NCI-H187 (cell line): ENCODE data around the gene FXR2.

ENCODE experiments used
- DNase-seq, 2 experiments: peaks; one replicate each; lab custom pipeline; 2025; lab: John Stamatoyannopoulos, UW

The FXR2 gene

DNA sequence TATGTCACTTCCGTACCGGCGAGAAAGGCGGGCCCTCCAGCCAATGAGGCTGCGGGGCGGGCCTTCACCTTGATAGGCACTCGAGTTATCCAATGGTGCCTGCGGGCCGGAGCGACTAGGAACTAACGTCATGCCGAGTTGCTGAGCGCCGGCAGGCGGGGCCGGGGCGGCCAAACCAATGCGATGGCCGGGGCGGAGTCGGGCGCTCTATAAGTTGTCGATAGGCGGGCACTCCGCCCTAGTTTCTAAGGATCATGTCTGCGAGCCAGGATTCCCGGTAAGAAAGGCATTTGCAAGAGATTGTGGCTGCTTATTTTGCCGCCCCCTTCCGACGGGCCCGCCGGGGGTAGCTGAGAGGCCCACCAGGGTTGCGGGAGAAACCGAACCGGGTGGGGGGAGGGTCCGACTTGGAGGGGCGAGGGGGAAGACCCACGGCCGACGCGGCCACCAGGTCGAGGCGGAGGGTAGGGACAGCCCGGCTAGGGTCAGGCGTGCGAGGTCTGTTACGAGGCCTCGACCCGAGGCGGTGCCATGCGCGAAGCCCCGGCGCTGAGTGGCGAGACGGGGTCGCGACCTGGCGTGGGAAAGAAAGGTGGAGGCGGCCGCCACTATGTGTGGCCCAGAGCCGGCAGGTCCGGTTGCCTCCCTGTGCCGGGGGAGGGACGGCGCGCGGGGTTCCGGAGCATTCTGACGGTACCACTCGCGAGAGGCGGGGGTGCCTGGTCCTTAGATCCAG, 41.9 kb downstream of the FXR2 start:
- DNase-seq, result peak; percentile 90 to 94

GRCh38 chr17:7572338-7572587, 42.4 kb downstream of the FXR2 start:
- DNase-seq, result no peak

DNA sequence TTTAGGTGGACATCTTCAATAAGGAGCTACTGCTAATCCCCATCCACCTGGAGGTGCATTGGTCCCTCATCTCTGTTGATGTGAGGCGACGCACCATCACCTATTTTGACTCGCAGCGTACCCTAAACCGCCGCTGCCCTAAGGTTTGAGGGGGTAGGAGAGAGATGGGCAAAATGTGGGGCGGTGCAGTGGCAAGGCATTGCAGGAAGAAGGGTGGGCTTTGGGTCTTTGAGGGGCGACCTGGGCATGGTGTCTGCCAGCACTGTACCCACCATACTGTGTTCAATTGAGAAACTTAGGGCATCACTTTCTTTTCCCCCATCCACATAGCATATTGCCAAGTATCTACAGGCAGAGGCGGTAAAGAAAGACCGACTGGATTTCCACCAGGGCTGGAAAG, 44.3 kb downstream of the FXR2 start:
- no peak for DNase-seq

DNA sequence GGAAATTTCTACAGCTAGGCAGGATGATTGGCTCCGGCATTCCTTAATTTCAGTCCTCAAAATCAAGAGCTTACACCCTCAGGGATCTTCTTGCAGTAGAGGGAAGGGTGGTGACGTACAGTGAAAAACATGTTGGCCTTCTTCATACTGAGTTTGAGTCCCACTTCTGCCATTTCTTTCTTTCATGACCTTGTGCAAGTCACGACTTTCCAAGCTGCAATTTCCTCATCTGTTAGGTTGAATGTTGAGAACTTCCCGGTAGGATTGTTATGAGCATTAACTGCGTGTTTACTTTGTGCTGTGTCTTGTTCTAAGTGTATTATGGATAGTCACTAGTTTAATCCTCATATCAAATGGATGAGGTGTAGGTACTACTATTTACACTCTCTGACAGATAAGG, 45.1 kb downstream of the FXR2 start:
- DNase-seq, result no peak

- DNase-seq, result no peak
Observed at GRCh38 chr17:7563115-7563869, 51.4 kb downstream of the FXR2 start.

GRCh38 chr17:7562208-7562605, 52.5 kb downstream of the FXR2 start:
- no peak for DNase-seq

GRCh38 chr17:7561589-7562207, 53.0 kb downstream of the FXR2 start, which contains the start of gene SENP3:
Gene SENP3 (plus strand): TSS chr17:7561919. CDS start chr17:7563077, 1,158 bp downstream.
- DNase-seq, result peak; percentile 39 to 55

DNA sequence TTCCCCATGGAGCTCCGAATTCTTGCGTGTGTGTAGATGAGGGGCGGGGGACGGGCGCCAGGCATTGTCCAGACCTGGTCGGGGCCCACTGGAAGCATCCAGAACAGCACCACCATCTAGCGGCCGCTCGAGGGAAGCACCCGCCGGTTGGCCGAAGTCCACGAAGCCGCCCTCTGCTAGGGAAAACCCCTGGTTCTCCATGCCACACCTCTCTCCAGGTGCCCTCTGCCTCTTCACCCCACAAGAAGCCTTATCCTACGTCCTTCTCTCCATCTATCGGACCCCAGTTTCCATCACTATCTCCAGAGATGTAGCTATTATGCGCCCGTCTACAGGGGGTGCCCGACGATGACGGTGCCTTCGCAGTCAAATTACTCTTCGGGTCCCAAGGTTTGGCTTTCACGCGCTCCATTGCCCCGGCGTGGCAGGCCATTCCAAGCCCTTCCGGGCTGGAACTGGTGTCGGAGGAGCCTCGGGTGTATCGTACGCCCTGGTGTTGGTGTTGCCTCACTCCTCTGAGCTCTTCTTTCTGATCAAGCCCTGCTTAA, 53.6 kb downstream of the FXR2 start:
- DNase-seq, result peak; percentile 36 to 42

DNA sequence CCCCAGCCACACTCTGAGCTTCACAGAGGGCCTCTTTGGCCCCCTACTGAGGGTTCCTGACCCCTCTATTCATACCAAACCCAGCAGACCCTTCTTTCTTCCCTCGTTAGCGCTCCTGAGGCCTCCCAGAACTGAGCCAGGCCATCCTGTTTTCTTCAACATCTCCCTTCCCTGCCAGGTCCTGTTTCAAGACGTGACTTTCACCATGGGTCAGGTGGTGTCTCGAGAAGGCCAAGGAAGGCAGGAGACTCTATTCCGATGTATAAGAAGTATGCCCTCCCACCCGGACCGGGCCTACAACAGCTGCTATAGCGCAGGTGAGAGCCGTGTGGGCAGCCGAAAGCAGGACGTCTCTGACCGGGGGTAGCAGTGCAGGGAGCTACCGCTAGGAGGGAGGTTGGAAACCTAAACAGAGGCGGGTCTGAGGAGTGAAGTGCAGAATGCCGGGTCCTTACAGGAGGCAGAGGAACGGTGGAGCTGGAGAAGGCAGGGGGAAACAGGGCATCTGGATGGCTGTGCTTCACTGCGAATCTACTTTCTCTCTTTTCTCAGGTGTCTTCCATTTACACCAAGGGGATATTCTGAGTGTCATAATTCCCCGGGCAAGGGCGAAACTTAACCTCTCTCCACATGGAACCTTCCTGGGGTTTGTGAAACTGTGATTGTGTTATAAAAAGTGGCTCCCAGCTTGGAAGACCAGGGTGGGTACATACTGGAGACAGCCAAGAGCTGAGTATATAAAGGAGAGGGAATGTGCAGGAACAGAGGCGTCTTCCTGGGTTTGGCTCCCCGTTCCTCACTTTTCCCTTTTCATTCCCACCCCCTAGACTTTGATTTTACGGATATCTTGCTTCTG, 54.3 kb downstream of the FXR2 start:
- no peak for DNase-seq

GRCh38 chr17:7559320-7560171, 55.2 kb downstream of the FXR2 start:
- no peak for DNase-seq

DNA sequence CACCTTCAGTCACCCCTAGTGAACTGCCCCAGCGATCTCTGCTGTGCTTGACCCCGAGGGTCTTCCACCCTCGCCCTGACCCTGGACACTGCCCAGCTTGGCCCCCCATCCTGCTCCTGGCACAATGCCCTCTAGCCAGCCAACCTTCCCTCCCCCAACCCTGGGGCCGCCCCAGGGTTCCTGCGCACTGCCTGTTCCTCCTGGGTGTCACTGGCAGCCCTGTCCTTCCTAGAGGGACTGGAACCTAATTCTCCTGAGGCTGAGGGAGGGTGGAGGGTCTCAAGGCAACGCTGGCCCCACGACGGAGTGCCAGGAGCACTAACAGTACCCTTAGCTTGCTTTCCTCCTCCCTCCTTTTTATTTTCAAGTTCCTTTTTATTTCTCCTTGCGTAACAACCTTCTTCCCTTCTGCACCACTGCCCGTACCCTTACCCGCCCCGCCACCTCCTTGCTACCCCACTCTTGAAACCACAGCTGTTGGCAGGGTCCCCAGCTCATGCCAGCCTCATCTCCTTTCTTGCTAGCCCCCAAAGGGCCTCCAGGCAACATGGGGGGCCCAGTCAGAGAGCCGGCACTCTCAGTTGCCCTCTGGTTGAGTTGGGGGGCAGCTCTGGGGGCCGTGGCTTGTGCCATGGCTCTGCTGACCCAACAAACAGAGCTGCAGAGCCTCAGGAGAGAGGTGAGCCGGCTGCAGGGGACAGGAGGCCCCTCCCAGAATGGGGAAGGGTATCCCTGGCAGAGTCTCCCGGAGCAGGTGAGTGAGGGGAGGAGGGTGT, 56.0 kb downstream of the FXR2 start, which contains the start of gene TNFSF13:
TNFSF13 (plus strand) TSS at position 207 of the 776 bp plus-strand sequence; CDS start at position 497, 290 bp downstream.
- DNase-seq, result no peak

DNA sequence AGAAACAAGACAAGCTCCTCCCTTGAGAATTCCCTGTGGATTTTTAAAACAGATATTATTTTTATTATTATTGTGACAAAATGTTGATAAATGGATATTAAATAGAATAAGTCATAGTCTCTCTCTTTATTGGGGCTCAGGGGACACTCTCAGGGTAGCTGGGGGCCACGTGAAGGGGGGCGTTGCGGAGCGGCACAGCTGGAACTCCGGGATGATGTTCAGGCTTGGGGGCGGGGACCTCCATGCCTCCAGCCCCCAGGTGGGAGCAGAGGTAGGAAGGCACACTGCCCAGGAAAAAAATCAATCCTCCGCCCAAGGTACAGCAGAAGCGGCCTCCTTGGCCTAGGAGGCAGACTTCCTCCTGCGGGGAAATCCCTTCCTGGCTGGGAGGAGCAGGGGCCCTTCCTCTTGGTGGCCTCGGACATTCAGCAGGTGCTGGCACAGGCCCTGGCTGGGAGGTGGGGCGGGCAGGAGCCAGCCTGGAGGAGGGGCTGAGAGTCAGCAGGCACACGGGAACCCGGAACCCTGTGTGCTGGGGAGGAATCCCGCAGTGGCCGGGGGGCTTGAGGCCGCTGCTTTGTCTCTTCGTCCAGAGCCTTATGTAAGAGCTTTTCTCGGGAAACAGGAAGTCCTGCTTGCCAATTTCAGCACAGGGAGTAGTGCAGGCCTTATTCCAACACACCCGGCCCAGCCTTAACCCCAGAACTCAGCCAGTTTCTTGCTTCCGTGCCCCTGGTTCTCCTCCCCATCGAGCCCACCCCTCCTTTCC, 56.7 kb downstream of the FXR2 start:
- no peak for DNase-seq

DNA sequence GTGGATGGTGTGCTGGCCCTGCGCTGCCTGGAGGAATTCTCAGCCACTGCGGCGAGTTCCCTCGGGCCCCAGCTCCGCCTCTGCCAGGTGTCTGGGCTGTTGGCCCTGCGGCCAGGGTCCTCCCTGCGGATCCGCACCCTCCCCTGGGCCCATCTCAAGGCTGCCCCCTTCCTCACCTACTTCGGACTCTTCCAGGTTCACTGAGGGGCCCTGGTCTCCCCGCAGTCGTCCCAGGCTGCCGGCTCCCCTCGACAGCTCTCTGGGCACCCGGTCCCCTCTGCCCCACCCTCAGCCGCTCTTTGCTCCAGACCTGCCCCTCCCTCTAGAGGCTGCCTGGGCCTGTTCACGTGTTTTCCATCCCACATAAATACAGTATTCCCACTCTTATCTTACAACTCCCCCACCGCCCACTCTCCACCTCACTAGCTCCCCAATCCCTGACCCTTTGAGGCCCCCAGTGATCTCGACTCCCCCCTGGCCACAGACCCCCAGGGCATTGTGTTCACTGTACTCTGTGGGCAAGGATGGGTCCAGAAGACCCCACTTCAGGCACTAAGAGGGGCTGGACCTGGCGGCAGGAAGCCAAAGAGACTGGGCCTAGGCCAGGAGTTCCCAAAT, 57.4 kb downstream of the FXR2 start:
- no peak for DNase-seq

- no peak for DNase-seq
Observed at GRCh38 chr17:7556627-7557026, 58.1 kb downstream of the FXR2 start.

DNA sequence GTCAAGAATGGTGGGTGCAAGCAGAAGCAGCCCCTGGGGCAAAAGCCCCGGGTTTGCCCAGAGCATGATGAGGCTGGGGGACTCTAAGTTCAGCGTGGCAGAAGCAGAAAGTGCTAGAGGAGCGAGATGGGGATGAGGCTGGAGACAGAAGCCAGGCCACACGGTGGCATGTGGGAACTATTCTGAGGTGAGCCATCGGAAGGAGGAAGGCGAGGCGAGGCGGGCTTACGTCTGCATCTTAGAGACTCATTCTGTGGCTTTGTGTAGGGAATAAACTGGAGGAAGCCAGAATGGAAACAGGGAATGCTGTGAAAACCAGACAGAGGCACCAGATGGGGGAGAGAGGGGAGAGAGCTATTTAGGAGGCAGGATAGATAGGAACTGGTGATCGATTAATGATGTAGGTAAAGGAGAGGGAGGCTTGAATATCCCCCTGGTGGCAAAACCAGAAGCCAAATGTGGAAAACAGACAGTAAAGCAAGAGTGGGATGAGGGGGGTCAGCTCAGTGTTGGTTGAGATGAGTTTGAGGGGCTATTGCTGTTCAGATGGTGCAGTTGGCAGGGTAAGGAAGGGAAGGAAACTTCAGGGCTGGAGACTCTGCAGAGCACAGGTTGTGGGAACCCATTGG, 59.3 kb downstream of the FXR2 start:
- no peak for DNase-seq

GRCh38 chr17:7553356-7553755, 61.3 kb downstream of the FXR2 start:
- no peak for DNase-seq

- DNase-seq, result no peak
Observed at GRCh38 chr17:7552621-7553051, 62.1 kb downstream of the FXR2 start.

DNA sequence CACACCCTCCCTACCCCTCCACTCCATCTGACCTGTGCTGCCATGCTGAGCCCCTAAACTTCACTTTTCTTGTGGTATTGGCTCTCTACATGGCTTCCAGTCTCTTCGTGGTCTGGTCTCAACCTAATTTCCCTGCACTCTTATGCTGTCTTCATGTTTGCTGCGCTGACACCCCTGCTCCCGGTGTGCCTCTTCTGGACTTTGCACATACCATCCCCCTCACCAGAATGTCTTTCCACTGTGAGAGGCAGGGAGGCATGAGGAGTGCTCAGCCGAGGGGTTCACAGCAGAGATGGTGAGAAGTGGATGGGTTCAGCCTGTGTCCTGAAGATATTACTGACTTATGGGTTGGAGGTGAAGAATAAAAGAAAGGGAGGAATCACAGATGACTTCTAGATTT, 63.3 kb downstream of the FXR2 start:
- DNase-seq, result no peak
